Neuronal stem cell (in vitro differentiated cells): ENCODE data around the gene JAKMIP3.

Source experiments
- DNase-seq: peaks from one replicate; pipeline ENCODE4 v3.0.0-alpha.2; 2013; ENCODE audit warnings: low spot score
- H2AFZ ChIP-seq: one replicate; pipeline ENCODE4 v1.6.1; 2013; ENCODE audit warnings: mild to moderate bottlenecking, low read length, inconsistent platforms
- H2AK5ac ChIP-seq: 2 replicates; pipeline ENCODE4 v1.6.1; 2013; ENCODE audit warnings: low read depth, mild to moderate bottlenecking, inconsistent platforms, low read length, moderate library complexity, mixed read lengths
- H2BK120ac ChIP-seq: 2 replicates; pipeline ENCODE4 v1.6.1; 2013; ENCODE audit warnings: low read depth, mild to moderate bottlenecking, inconsistent platforms, low read length, moderate library complexity, mixed read lengths
- H2BK12ac ChIP-seq: one replicate; pipeline ENCODE4 v1.6.1; 2013; ENCODE audit warnings: low read length, inconsistent platforms
- H2BK15ac ChIP-seq: 2 replicates; pipeline ENCODE4 v1.6.1; 2013; ENCODE audit warnings: mild to moderate bottlenecking, low read length, inconsistent platforms, mixed read lengths
- H2BK5ac ChIP-seq: one replicate; pipeline ENCODE4 v1.6.1; 2013; ENCODE audit warnings: inconsistent platforms, mild to moderate bottlenecking, low read length, moderate library complexity
- H3K14ac ChIP-seq: one replicate; pipeline ENCODE4 v1.6.1; 2013; ENCODE audit warnings: low read length, inconsistent platforms
- H3K18ac ChIP-seq: 2 replicates; pipeline ENCODE4 v1.6.1; 2013; ENCODE audit warnings: low read length, inconsistent platforms
- H3K23ac ChIP-seq: 2 replicates; pipeline ENCODE4 v1.6.1; 2013; ENCODE audit warnings: low read depth, mild to moderate bottlenecking, mixed read lengths, low read length, inconsistent platforms; ENCODE audit not compliant: poor library complexity
- H3K27ac ChIP-seq: replicated peaks from 3 replicates; pipeline ENCODE4 v1.5.1; 2013; ENCODE audit warnings: low read length, inconsistent platforms
- H3K27me3 ChIP-seq, 3 experiments: 2 replicates each; pipeline ENCODE4 v1.6.1; 2013; ENCODE audit warnings: low read length in 3 of 3, mild to moderate bottlenecking in 2 of 3, inconsistent platforms in 1 of 3, low read depth in 1 of 3, mixed read lengths in 1 of 3, moderate library complexity in 1 of 3; ENCODE audit not compliant: control insufficient read depth in 3 of 3, insufficient read depth in 3 of 3
- H3K36me3 ChIP-seq, 2 donors: replicated peaks in 1 of 2; 2 replicates each; pipeline ENCODE4 v1.6.1; 2013; ENCODE audit warnings: low read length in 2 of 2; ENCODE audit not compliant: control insufficient read depth in 2 of 2, insufficient read depth in 2 of 2
- H3K4ac ChIP-seq: 2 replicates; pipeline ENCODE4 v1.6.1; 2013; ENCODE audit warnings: inconsistent platforms, mild to moderate bottlenecking, low read length, moderate library complexity
- H3K4me1 ChIP-seq, 2 donors: 1 replicate in 1 of 2; 2 replicates in 1 of 2; pipeline ENCODE4 v1.6.1; 2013; ENCODE audit warnings: low read length in 2 of 2, low read depth in 1 of 2; ENCODE audit not compliant: control insufficient read depth in 2 of 2, insufficient read depth in 1 of 2
- H3K4me2 ChIP-seq: one replicate; pipeline ENCODE4 v1.6.1; 2013; ENCODE audit warnings: mild to moderate bottlenecking, low read length, inconsistent platforms; ENCODE audit not compliant: insufficient read depth, poor library complexity, severe bottlenecking
- H3K4me3 ChIP-seq, 2 donors: 2 replicates each; pipeline ENCODE4 v1.5.1; 2013; ENCODE audit warnings: low read length in 2 of 2, mild to moderate bottlenecking in 2 of 2, inconsistent platforms in 1 of 2, moderate library complexity in 1 of 2
- H3K79me1 ChIP-seq: one replicate; pipeline ENCODE4 v1.6.1; 2013; ENCODE audit warnings: low read depth, mild to moderate bottlenecking, inconsistent platforms, low read length, moderate library complexity
- H3K9ac ChIP-seq: one replicate; pipeline ENCODE4 v1.6.1; 2013; ENCODE audit warnings: mild to moderate bottlenecking, low read depth, low read length, inconsistent platforms; ENCODE audit not compliant: poor library complexity
- H3K9me3 ChIP-seq, 2 donors: replicated peaks in 1 of 2; 2 replicates each; pipeline versions ENCODE3 to v1.6.1; 2013; ENCODE audit warnings: low read length in 2 of 2, mild to moderate bottlenecking in 2 of 2, inconsistent platforms in 1 of 2, low read depth in 1 of 2, mixed read lengths in 1 of 2, moderate library complexity in 1 of 2; ENCODE audit not compliant: control insufficient read depth in 2 of 2, insufficient read depth in 1 of 2
- H4K8ac ChIP-seq: one replicate; pipeline ENCODE4 v1.6.1; 2013; ENCODE audit warnings: low read depth, mild to moderate bottlenecking, inconsistent platforms, low read length, moderate library complexity
- H4K91ac ChIP-seq: one replicate; pipeline ENCODE4 v1.6.1; 2013; ENCODE audit warnings: low read length, low read depth, mild to moderate bottlenecking, inconsistent platforms; ENCODE audit not compliant: poor library complexity
- WGBS, 2 donors: extraction: QIAGEN DNeasy Blood & Tissue Kit; methylation state at CpG; one replicate each; pipeline ENCODE4 v1.1.7; 2013; ENCODE audit warnings: missing lambda C conversion rate in 2 of 2, mixed read lengths in 1 of 2; ENCODE audit not compliant: insufficient read length in 2 of 2, insufficient replicate concordance in 1 of 2; ENCODE audit errors: extremely low coverage in 2 of 2; 5-methylcytosine and 5-hydroxymethylcytosine counted together

The JAKMIP3 gene

GRCh38 chr10:132020456-132020855 is 45.3 kb upstream of the JAKMIP3 start:
- no peak overlapping the region for H4K8ac ChIP-seq
- no peak overlapping the region for H2BK120ac ChIP-seq
- H2AFZ ChIP-seq, result no peak overlapping the region
- no peak overlapping the region for H3K4ac ChIP-seq
- no peak overlapping the region for H2BK12ac ChIP-seq
- no peak overlapping the region for H3K14ac ChIP-seq
- H3K27me3 ChIP-seq, result peaks cover 3 to 14% (median 10%) of the 10 kb centered on the region in 3 experiments
- H3K9ac ChIP-seq, result no peak overlapping the region
- no peaks in the 10 kb centered on the region for H3K9me3 ChIP-seq
- H2BK15ac ChIP-seq, result no peak overlapping the region
- no peak overlapping the region for H3K23ac ChIP-seq
- no CpG with 5 or more reads among the region's 13 CpGs for WGBS, 2 donors
- no peaks in the 10 kb centered on the region for H3K4me1 ChIP-seq
- H3K18ac ChIP-seq, result no peak overlapping the region
- no peak overlapping the region for H3K27ac ChIP-seq
- no peaks in the 10 kb centered on the region for H3K36me3 ChIP-seq
- no peak overlapping the region for H2BK5ac ChIP-seq
- no peak overlapping the region for H4K91ac ChIP-seq
- no peak overlapping the region for H3K4me2 ChIP-seq
- H3K79me1 ChIP-seq, result no peaks in the 10 kb centered on the region
- DNase-seq, result no peak
- no peak overlapping the region for H3K4me3 ChIP-seq
- H2AK5ac ChIP-seq, result no peak overlapping the region

- H2BK12ac ChIP-seq, result no peak overlapping the region
- H3K9me3 ChIP-seq, result no peaks in the 10 kb centered on the region
- H2BK5ac ChIP-seq, result no peak overlapping the region
- no peak overlapping the region for H3K9ac ChIP-seq
- WGBS, 2 donors, result no CpG with 5 or more reads among the region's 24 CpGs
- no peak overlapping the region for H3K4me3 ChIP-seq
- H2AFZ ChIP-seq, result no peak overlapping the region
- no peak overlapping the region for H3K23ac ChIP-seq
- H3K4me1 ChIP-seq, result no peaks in the 10 kb centered on the region
- H3K36me3 ChIP-seq, result no peaks in the 10 kb centered on the region
- no peak for DNase-seq
- no peak overlapping the region for H4K8ac ChIP-seq
- no peak overlapping the region for H4K91ac ChIP-seq
- no peak overlapping the region for H3K14ac ChIP-seq
- H2BK120ac ChIP-seq, result no peak overlapping the region
- H2BK15ac ChIP-seq, result no peak overlapping the region
- no peak overlapping the region for H3K27ac ChIP-seq
- H2AK5ac ChIP-seq, result no peak overlapping the region
- no peak overlapping the region for H3K18ac ChIP-seq
- H3K79me1 ChIP-seq, result no peaks in the 10 kb centered on the region
- no peak overlapping the region for H3K4me2 ChIP-seq
- H3K4ac ChIP-seq, result no peak overlapping the region
- peaks cover 3 to 14% (median 10%) of the 10 kb centered on the region in 3 experiments for H3K27me3 ChIP-seq
Measured at GRCh38 chr10:132021046-132021445, 44.7 kb upstream of the JAKMIP3 start.

- Histone ChIP-seq H3K23ac (peak overlapping the region; percentile 38), H3K18ac (peak overlapping the region; percentile 51), H3K36me3 (no peaks in the 10 kb centered on the region), H2BK120ac (peak overlapping the region; percentile 16), H3K9me3 (no peaks in the 10 kb centered on the region), H2BK15ac (no peak overlapping the region), H2AFZ (no peak overlapping the region), H3K27ac (no peak overlapping the region), H3K14ac (peak overlapping the region; percentile 65), H3K27me3 (peaks cover 3 to 14% (median 10%) of the 10 kb centered on the region in 3 experiments), H2BK12ac (no peak overlapping the region), H3K4me3 (no peak overlapping the region), H3K79me1 (no peaks in the 10 kb centered on the region), H3K4me2 (no peak overlapping the region), H4K8ac (no peak overlapping the region), H4K91ac (no peak overlapping the region), H3K4me1 (no peaks in the 10 kb centered on the region), H3K4ac (no peak overlapping the region), H3K9ac (peak overlapping the region; percentile 3), H2AK5ac (no peak overlapping the region), H2BK5ac (no peak overlapping the region)
- no peak for DNase-seq
- no CpG with 5 or more reads among the region's 16 CpGs for WGBS, 2 donors
Measured at GRCh38 chr10:132021504-132022143, 44.1 kb upstream of the JAKMIP3 start.

- WGBS, 2 donors, result no CpG with 5 or more reads among the region's 18 CpGs
- no peak overlapping the region for H2BK5ac ChIP-seq
- no peak overlapping the region for H3K4me2 ChIP-seq
- no peak overlapping the region for H2BK12ac ChIP-seq
- no peak overlapping the region for H4K91ac ChIP-seq
- H3K36me3 ChIP-seq, result no peaks in the 10 kb centered on the region
- H3K4me3 ChIP-seq, result peak overlapping the region in 1 of 2 donors; percentile 32
- H3K79me1 ChIP-seq, result no peaks in the 10 kb centered on the region
- H3K27ac ChIP-seq, result no peak overlapping the region
- no peaks in the 10 kb centered on the region for H3K4me1 ChIP-seq
- H4K8ac ChIP-seq, result no peak overlapping the region
- H3K18ac ChIP-seq, result no peak overlapping the region
- no peak overlapping the region for H2BK120ac ChIP-seq
- no peak overlapping the region for H2AFZ ChIP-seq
- no peak overlapping the region for H2BK15ac ChIP-seq
- DNase-seq, result no peak
- no peak overlapping the region for H3K14ac ChIP-seq
- no peak overlapping the region for H2AK5ac ChIP-seq
- H3K9me3 ChIP-seq, result no peaks in the 10 kb centered on the region
- no peak overlapping the region for H3K4ac ChIP-seq
- no peak overlapping the region for H3K9ac ChIP-seq
- H3K23ac ChIP-seq, result no peak overlapping the region
- peaks cover 3 to 17% (median 10%) of the 10 kb centered on the region in 3 experiments for H3K27me3 ChIP-seq
Measured at GRCh38 chr10:132022241-132022640, 43.5 kb upstream of the JAKMIP3 start.
